HepG2 (cell line): ENCODE results near the gene AKAIN1. TPM values are rescaled to one million over a fixed set of nuclear protein-coding genes. Genes with fewer than 3 reads are reported as not detected.

Experiments used
- ATAC-seq: fragments of 200-7000 bp; cut with Tn5 transposase; 3 replicates; pipeline ENCODE4 v1.9.1; 2020; ENCODE audit warnings: mild to moderate bottlenecking, moderate library complexity
- BruUV-seq: library from RNA; stranded (reverse); fragments of 400-500 nt; replicated peaks from 2 replicates; lab custom pipeline; 2021; lab: Mats Ljungman, UMichigan
- CTCF ChIA-PET: fragments of 300-600 bp; formaldehyde crosslinking; extraction: SDS; loops from one replicate; lab custom pipeline; 2021; ENCODE audit warnings: low total read pairs, inconsistent platforms, low intra/inter-chr PET ratio; lab: Yijun Ruan, JAX
- POLR2A ChIA-PET: fragments of 350-600 bp; sonication (Branson Sonifier 250); formaldehyde crosslinking; loops from one replicate; lab custom pipeline; 2020; ENCODE audit warnings: antibody characterized with exemption, inconsistent platforms; lab: Yijun Ruan, JAX
- DNase-seq: peaks from one replicate; pipeline ENCODE4 v3.0.0-alpha.2; 2015; ENCODE audit warnings: low spot score
- FAIRE-seq: peaks from 3 replicates; lab custom pipeline; 2011; peaks lifted over from hg19 to GRCh38; lab: Jason Lieb, UNC
- H2AFZ ChIP-seq: one replicate; pipeline ENCODE4 v1.6.1; 2011; ENCODE audit warnings: low read length, inconsistent platforms
- H3K27ac ChIP-seq: fragments of 300-600 bp; 3 replicates; pipeline ENCODE4 v1.8.0; 2011; ENCODE audit warnings: mixed run types, mild to moderate bottlenecking, mixed read lengths, low read length, inconsistent platforms; ENCODE audit not compliant: insufficient read depth; ENCODE audit errors: extremely low read length
- H3K27me3 ChIP-seq, 2 experiments: fragments of 200-600 bp in 1 of 2; 2 replicates in 1 of 2; 3 replicates in 1 of 2; pipeline versions ENCODE4 v1.6.0 to v1.8.0; 2011; ENCODE audit warnings: low read length in 2 of 2, mild to moderate bottlenecking in 2 of 2, moderate library complexity in 2 of 2, inconsistent platforms in 1 of 2; ENCODE audit not compliant: insufficient read depth in 2 of 2, control insufficient read depth in 1 of 2
- H3K36me3 ChIP-seq, 2 experiments: fragments of 200-600 bp in 1 of 2; replicated peaks in 1 of 2; 2 replicates in 1 of 2; 3 replicates in 1 of 2; pipeline versions ENCODE4 v1.5.1 to v1.8.0; 2011; ENCODE audit warnings: low read length in 2 of 2, inconsistent platforms in 1 of 2; ENCODE audit not compliant: insufficient read depth in 2 of 2, control insufficient read depth in 1 of 2
- H3K4me1 ChIP-seq: 2 replicates; pipeline ENCODE4 v1.5.1; 2012; ENCODE audit warnings: low read length, inconsistent platforms; ENCODE audit not compliant: insufficient read depth
- H3K4me2 ChIP-seq: 2 replicates; pipeline ENCODE4 v1.6.0; 2011; ENCODE audit warnings: low read depth, low read length, inconsistent platforms
- H3K4me3 ChIP-seq, 3 experiments: fragments of 200-600 bp in 1 of 3; sonication (generic), shearing (Covaris generic) in 1 of 3; replicated peaks in 1 of 3; 2 replicates each; pipeline ENCODE4 v1.5.1; 2011 to 2016; ENCODE audit warnings: low read length in 3 of 3, inconsistent platforms in 2 of 3, low read depth in 2 of 3, mild to moderate bottlenecking in 2 of 3, control low read depth in 1 of 3, mixed read lengths in 1 of 3; ENCODE audit not compliant: insufficient read depth in 1 of 3
- H3K79me2 ChIP-seq: one replicate; pipeline ENCODE4 v1.6.1; 2011; ENCODE audit warnings: low read length, inconsistent platforms; ENCODE audit not compliant: insufficient read depth
- H3K9ac ChIP-seq: 2 replicates; pipeline ENCODE4 v1.6.0; 2011; ENCODE audit warnings: mild to moderate bottlenecking, low read depth, low read length, inconsistent platforms; ENCODE audit not compliant: insufficient read depth
- H3K9me3 ChIP-seq: 2 replicates; pipeline ENCODE4 v1.5.1; 2012; ENCODE audit warnings: mild to moderate bottlenecking, low read length
- H4K20me1 ChIP-seq: 2 replicates; pipeline ENCODE4 v1.6.0; 2011; ENCODE audit warnings: inconsistent platforms, mild to moderate bottlenecking, low read length, moderate library complexity; ENCODE audit not compliant: insufficient read depth
- FOXA1 ChIP-seq, 2 experiments: fragments of 450-650 bp in 1 of 2; sonication (generic) in 1 of 2; formaldehyde crosslinking in 1 of 2; IDR thresholded peaks; 2 replicates each; pipeline versions ENCODE4 v1.4.0 to v1.6.1; 2016 to 2020; ENCODE audit warnings: missing genetic modification reagents in 1 of 2
- FOXK2 ChIP-seq: fragments of 450-650 bp; IDR thresholded peaks from 2 replicates; pipeline ENCODE4 v1.6.1; 2016
- FOXM1 ChIP-seq: sonication (generic); formaldehyde crosslinking; IDR thresholded peaks from 2 replicates; pipeline ENCODE4 v1.5.0; 2020; ENCODE audit warnings: missing genetic modification reagents
- KLF11 ChIP-seq: IDR thresholded peaks from 2 replicates; pipeline ENCODE4 v1.6.1; 2016; ENCODE audit warnings: missing compliant biosample characterization
- KLF9 ChIP-seq: IDR thresholded peaks from 2 replicates; pipeline ENCODE4 v1.6.1; 2016; ENCODE audit warnings: low read depth
- ZMYM2 ChIP-seq: sonication (generic); formaldehyde crosslinking; IDR thresholded peaks from 2 replicates; pipeline ENCODE4 v1.8.0; 2022; ENCODE audit warnings: mild to moderate bottlenecking, missing genetic modification reagents
- ZNF34 ChIP-seq: sonication (generic); formaldehyde crosslinking; IDR thresholded peaks from 2 replicates; pipeline ENCODE4 v1.4.0; 2020; ENCODE audit warnings: mild to moderate bottlenecking, missing genetic modification reagents, borderline replicate concordance
- ZSCAN25 ChIP-seq: sonication (generic); formaldehyde crosslinking; IDR thresholded peaks from 2 replicates; pipeline ENCODE4 v1.8.0; 2022; ENCODE audit warnings: mild to moderate bottlenecking, missing genetic modification reagents
- WGBS: methylation state at CpG from one replicate; pipeline ENCODE4 v1.1.6; 2017; ENCODE audit warnings: low lambda C conversion rate; 5-methylcytosine and 5-hydroxymethylcytosine counted together
- in situ Hi-C: cut with HindIII; loops from 2 replicates; pipeline ENCODE4 v1.10.0; 2017; ENCODE audit warnings: low pct_unique_long_range_greater_than_20kb; ENCODE audit not compliant: extremely low pct_ligation_motif_present
- intact Hi-C: fragments of 100-400 bp; cut with micrococcal nuclease; formaldehyde crosslinking; loops from one replicate; pipeline ENCODE4 v1.10.0; 2022; ENCODE audit not compliant: unreplicated experiment
- polyA plus RNA-seq, 8 experiments: library from polyadenylated mRNA; depleted of rRNA in 3 of 8; stranded (reverse) in 7 of 8; unstranded in 1 of 8; fragments of >200 nt; fragmentation: Illumina TruSeq in 4 of 8; extraction: Trizol in 4 of 8; gene quantifications; 2 replicates each; pipeline versions ENCODE4 v1.2.1 to v1.2.3, GENCODE V29; 2011 to 2016; ENCODE audit warnings: low read depth in 4 of 8, missing spikeins in 1 of 8, mixed read lengths in 1 of 8; ENCODE audit not compliant: insufficient read depth in 1 of 8
- total RNA-seq, 5 experiments: library from RNA; depleted of rRNA; stranded (reverse); fragments of >200 nt; fragmentation: Illumina TruSeq; extraction: Trizol; gene quantifications; 2 replicates each; pipeline ENCODE4 v1.2.3, GENCODE V29; 2016; ENCODE audit warnings: low read depth in 1 of 5
- TF ChIP-seq, protein P1 (sequence below): sonication (generic); formaldehyde crosslinking; IDR thresholded peaks from 2 replicates; pipeline ENCODE4 v1.4.0; 2020; ENCODE audit warnings: missing genetic modification reagents
- TF ChIP-seq, protein P2 (sequence below): sonication (generic); formaldehyde crosslinking; IDR thresholded peaks from 2 replicates; pipeline ENCODE4; 2020; ENCODE audit warnings: missing genetic modification reagents, mild to moderate bottlenecking, borderline replicate concordance
- TF ChIP-seq, protein P3 (sequence below): sonication (generic); formaldehyde crosslinking; IDR thresholded peaks from 2 replicates; pipeline ENCODE4 v1.4.0; 2020; ENCODE audit warnings: low read depth, mild to moderate bottlenecking, missing genetic modification reagents

The AKAIN1 gene
- total and polyA plus RNA-seq, 2 of the 13 experiments (the other 11 are each of a cell fraction or from before 2014, with no cell fraction given), result not detected

- FAIRE-seq (no peak), DNase-seq (no peak), ATAC-seq (no peak)
- TF ChIP-seq KLF9 (CRISPR knock-in tag) (no peak), FOXM1 (CRISPR knock-in tag) (no peak), FOXA1 (IDR thresholded peaks at IDR 0.05) (no peak), FOXA1 (CRISPR knock-in tag; IDR thresholded peaks at IDR 0.05) (0 out of 2 replicates have a peak, but pooled peaks have one; percentile 20)
- Histone ChIP-seq H3K9ac (no peak overlapping the region), H3K36me3 (no peaks in the 10 kb centered on the region), H3K4me3 (no peak overlapping the region), H3K9me3 (peaks cover 28% of the 10 kb centered on the region), H3K79me2 (no peaks in the 10 kb centered on the region), H3K27ac (no peak overlapping the region), H3K4me2 (no peak overlapping the region), H3K27me3 (no peaks in the 10 kb centered on the region; a peak in 1 of 5 replicates), H3K4me1 (no peaks in the 10 kb centered on the region), H4K20me1 (no peaks in the 10 kb centered on the region), H2AFZ (no peak overlapping the region)
- intact Hi-C loops (no loop called here), in situ Hi-C loops (no loop called here)
- no TSS peak for BruUV-seq
- ChIA-PET CTCF (no interaction called here), POLR2A (no interaction called here)
- WGBS, result no CpG with 5 or more reads among the region's 2 CpGs
Observed at GRCh38 chr18:5122272-5122671, 74.8 kb downstream of the AKAIN1 start.

DNA sequence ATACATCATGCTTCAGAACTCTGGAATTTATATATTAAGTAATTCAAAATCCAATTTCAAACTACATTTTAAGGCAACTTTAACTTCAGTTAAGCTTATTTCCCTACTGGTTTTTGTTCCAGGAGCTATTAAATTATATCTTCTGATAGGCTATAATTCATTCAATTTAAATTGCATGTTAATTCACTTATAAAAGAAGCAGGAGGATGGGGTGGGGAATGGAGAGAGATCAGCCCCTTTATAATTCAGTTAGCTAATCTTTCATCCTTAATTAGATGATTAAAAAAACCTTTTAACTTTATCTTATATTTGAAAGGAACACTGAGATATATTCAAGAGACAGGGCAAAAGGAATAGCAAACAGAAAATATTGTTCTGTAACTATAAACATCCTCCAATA lies 86.8 kb downstream of the AKAIN1 start:
- H3K79me2 ChIP-seq, result no peaks in the 10 kb centered on the region
- H3K27ac ChIP-seq, result no peak overlapping the region
- H3K4me1 ChIP-seq, result no peaks in the 10 kb centered on the region
- FAIRE-seq (no peak), ATAC-seq (no peak), DNase-seq (no peak)
- H3K4me2 ChIP-seq, result no peak overlapping the region
- H2AFZ ChIP-seq, result no peak overlapping the region
- no peaks in the 10 kb centered on the region for H3K9me3 ChIP-seq
- CTCF ChIA-PET, result no interaction called here
- intact Hi-C loops (no loop called here), in situ Hi-C loops (no loop called here)
- H3K9ac ChIP-seq, result no peak overlapping the region
- POLR2A ChIA-PET, result no interaction called here
- H3K36me3 ChIP-seq, result no peaks in the 10 kb centered on the region
- TF ChIP-seq, protein P1, sequence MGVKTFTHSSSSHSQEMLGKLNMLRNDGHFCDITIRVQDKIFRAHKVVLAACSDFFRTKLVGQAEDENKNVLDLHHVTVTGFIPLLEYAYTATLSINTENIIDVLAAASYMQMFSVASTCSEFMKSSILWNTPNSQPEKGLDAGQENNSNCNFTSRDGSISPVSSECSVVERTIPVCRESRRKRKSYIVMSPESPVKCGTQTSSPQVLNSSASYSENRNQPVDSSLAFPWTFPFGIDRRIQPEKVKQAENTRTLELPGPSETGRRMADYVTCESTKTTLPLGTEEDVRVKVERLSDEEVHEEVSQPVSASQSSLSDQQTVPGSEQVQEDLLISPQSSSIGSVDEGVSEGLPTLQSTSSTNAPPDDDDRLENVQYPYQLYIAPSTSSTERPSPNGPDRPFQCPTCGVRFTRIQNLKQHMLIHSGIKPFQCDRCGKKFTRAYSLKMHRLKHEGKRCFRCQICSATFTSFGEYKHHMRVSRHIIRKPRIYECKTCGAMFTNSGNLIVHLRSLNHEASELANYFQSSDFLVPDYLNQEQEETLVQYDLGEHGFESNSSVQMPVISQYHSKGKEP (CRISPR knock-in tag), result no peak
- TF ChIP-seq, protein P2, sequence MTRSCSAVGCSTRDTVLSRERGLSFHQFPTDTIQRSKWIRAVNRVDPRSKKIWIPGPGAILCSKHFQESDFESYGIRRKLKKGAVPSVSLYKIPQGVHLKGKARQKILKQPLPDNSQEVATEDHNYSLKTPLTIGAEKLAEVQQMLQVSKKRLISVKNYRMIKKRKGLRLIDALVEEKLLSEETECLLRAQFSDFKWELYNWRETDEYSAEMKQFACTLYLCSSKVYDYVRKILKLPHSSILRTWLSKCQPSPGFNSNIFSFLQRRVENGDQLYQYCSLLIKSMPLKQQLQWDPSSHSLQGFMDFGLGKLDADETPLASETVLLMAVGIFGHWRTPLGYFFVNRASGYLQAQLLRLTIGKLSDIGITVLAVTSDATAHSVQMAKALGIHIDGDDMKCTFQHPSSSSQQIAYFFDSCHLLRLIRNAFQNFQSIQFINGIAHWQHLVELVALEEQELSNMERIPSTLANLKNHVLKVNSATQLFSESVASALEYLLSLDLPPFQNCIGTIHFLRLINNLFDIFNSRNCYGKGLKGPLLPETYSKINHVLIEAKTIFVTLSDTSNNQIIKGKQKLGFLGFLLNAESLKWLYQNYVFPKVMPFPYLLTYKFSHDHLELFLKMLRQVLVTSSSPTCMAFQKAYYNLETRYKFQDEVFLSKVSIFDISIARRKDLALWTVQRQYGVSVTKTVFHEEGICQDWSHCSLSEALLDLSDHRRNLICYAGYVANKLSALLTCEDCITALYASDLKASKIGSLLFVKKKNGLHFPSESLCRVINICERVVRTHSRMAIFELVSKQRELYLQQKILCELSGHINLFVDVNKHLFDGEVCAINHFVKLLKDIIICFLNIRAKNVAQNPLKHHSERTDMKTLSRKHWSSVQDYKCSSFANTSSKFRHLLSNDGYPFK (CRISPR knock-in tag), result no peak
- TF ChIP-seq ZMYM2 (CRISPR knock-in tag) (no peak), FOXK2 (no peak), ZSCAN25 (CRISPR knock-in tag) (no peak), ZNF34 (CRISPR knock-in tag) (no peak), KLF11 (CRISPR knock-in tag) (no peak)
- TF ChIP-seq, protein P3, sequence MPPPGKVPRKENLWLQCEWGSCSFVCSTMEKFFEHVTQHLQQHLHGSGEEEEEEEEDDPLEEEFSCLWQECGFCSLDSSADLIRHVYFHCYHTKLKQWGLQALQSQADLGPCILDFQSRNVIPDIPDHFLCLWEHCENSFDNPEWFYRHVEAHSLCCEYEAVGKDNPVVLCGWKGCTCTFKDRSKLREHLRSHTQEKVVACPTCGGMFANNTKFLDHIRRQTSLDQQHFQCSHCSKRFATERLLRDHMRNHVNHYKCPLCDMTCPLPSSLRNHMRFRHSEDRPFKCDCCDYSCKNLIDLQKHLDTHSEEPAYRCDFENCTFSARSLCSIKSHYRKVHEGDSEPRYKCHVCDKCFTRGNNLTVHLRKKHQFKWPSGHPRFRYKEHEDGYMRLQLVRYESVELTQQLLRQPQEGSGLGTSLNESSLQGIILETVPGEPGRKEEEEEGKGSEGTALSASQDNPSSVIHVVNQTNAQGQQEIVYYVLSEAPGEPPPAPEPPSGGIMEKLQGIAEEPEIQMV (CRISPR knock-in tag), result no peak
- no peaks in the 10 kb centered on the region for H3K27me3 ChIP-seq
- H3K4me3 ChIP-seq, result no peak overlapping the region
- BruUV-seq, result no TSS peak
- no peaks in the 10 kb centered on the region for H4K20me1 ChIP-seq
